WERI-Rb-1 (cell line): ENCODE measurements around the gene MYO6.

ENCODE experiments used
- DNase-seq: peaks from one replicate; pipeline ENCODE4 v3.0.0-alpha.2; 2020
- H3K27ac ChIP-seq: fragments of 250-450 bp; sonication (Bioruptor Pico); 2 replicates; pipeline ENCODE4 v1.5.1; 2020; ENCODE audit warnings: mild to moderate bottlenecking, moderate library complexity
- H3K27me3 ChIP-seq: fragments of 250-450 bp; sonication (Bioruptor Pico); 2 replicates; pipeline ENCODE4 v1.5.1; 2021; ENCODE audit warnings: mild to moderate bottlenecking, low read depth, moderate library complexity; ENCODE audit not compliant: insufficient read depth, severe bottlenecking
- H3K36me3 ChIP-seq: fragments of 250-450 bp; sonication (Bioruptor Pico); 2 replicates; pipeline ENCODE4 v1.5.1; 2020; ENCODE audit warnings: mild to moderate bottlenecking, moderate library complexity
- H3K4me3 ChIP-seq: 2 replicates; pipeline ENCODE4 v1.5.1; 2011; ENCODE audit warnings: low read depth, mild to moderate bottlenecking, control low read depth, low read length
- H3K9me3 ChIP-seq: fragments of 250-450 bp; sonication (Bioruptor Pico); 2 replicates; pipeline ENCODE4 v1.5.1; 2021; ENCODE audit warnings: mild to moderate bottlenecking, moderate library complexity; ENCODE audit not compliant: severe bottlenecking
- CTCF ChIP-seq: IDR thresholded peaks from 2 replicates; pipeline ENCODE4 v1.5.1; 2011; ENCODE audit warnings: low read depth, mild to moderate bottlenecking, control low read depth, inconsistent platforms, low read length

Gene MYO6

GRCh38 chr6:75947935-75948334, 198.9 kb downstream of the MYO6 start:
- no peak for TF ChIP-seq CTCF
- Histone ChIP-seq H3K9me3 (no peaks in the 10 kb centered on the region), H3K27ac (no peak overlapping the region), H3K27me3 (no peaks in the 10 kb centered on the region), H3K36me3 (no peaks in the 10 kb centered on the region), H3K4me3 (no peak overlapping the region)
- DNase-seq = no peak

- Histone ChIP-seq H3K9me3 (no peaks in the 10 kb centered on the region), H3K27ac (no peak overlapping the region), H3K4me3 (no peak overlapping the region), H3K36me3 (no peaks in the 10 kb centered on the region), H3K27me3 (no peaks in the 10 kb centered on the region)
- TF ChIP-seq CTCF = no peak
- no peak for DNase-seq
These were observed 203.1 kb downstream of the MYO6 start for GRCh38 chr6:75952128-75952527.

- Histone ChIP-seq H3K27ac (no peak overlapping the region), H3K36me3 (no peaks in the 10 kb centered on the region), H3K9me3 (no peaks in the 10 kb centered on the region), H3K27me3 (no peaks in the 10 kb centered on the region), H3K4me3 (no peak overlapping the region)
- no peak for TF ChIP-seq CTCF
- no peak for DNase-seq
These were observed 214.5 kb downstream of the MYO6 start for GRCh38 chr6:75963569-75963968.

- no peak for TF ChIP-seq CTCF
- no peak overlapping the region for H3K27ac ChIP-seq
- no peaks in the 10 kb centered on the region for H3K27me3 ChIP-seq
- H3K36me3 ChIP-seq = no peaks in the 10 kb centered on the region
- H3K9me3 ChIP-seq = no peaks in the 10 kb centered on the region
- no peak for DNase-seq
- no peak overlapping the region for H3K4me3 ChIP-seq
These were observed 219.1 kb downstream of the MYO6 start for GRCh38 chr6:75968143-75968542.
